Measurements from ENCODE around the gene NINJ1.

Gene NINJ1

DNA sequence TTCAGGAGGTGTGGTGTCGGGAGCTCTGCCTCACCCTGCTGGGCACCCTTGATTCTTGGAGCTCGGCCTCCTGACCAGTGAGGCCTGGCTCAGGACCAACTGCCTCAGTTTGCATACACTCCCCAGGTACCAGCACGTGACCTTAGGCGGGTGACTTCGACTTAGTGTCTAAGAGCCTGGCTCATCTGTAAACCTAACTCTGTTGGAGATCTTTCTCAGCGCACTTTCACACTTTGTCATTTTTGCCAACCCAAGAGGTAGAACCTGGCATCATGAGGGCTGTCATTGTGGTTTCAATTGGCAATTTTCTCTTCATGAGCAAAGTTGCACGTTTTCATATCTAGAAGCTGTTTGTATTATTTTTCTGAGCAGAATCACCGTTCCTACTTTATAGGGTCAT is 36.5 kb upstream of the NINJ1 start:
- DNase-seq, result no peak
- Histone ChIP-seq H3K23ac (ENCODE audit: low read length in 2 of 2) (no peak overlapping the region), H3K14ac (ENCODE audit: low read length in 2 of 2) (no peak overlapping the region), H3K27me3 (ENCODE audit: control insufficient read depth in 1 of 2, insufficient read depth in 1 of 2, low read length in 2 of 2) (peaks cover 36% of the 10 kb centered on the region in 2 experiments), H3K79me1 (replicated peaks; ENCODE audit: low read length, poor library complexity, severe bottlenecking) (no peaks in the 10 kb centered on the region), H2AK5ac (ENCODE audit: low read length, severe bottlenecking) (no peak overlapping the region), H4K91ac (ENCODE audit: low read length) (no peak overlapping the region), H3K4me3 (ENCODE audit: insufficient read depth in 1 of 2, low read depth in 1 of 2, low read length in 2 of 2) (no peak overlapping the region), H3K18ac (ENCODE audit: low read depth in 1 of 2, low read length in 2 of 2) (no peak overlapping the region), H3K9ac (ENCODE audit: low read length) (no peak overlapping the region), H3K4me1 (ENCODE audit: control insufficient read depth, insufficient read depth, low read depth, low read length) (no peaks in the 10 kb centered on the region), H2BK12ac (ENCODE audit: low read length in 2 of 2) (no peak overlapping the region), H2BK15ac (ENCODE audit: low read depth, poor library complexity, severe bottlenecking) (no peak overlapping the region), H4K8ac (ENCODE audit: low read length) (no peak overlapping the region), H2BK120ac (ENCODE audit: low read depth, low read length) (no peak overlapping the region), H3K4me2 (ENCODE audit: low read length, poor library complexity, severe bottlenecking) (no peak overlapping the region), H2AFZ (ENCODE audit: low read depth, low read length) (no peak overlapping the region), H3K36me3 (ENCODE audit: control insufficient read depth in 1 of 2, insufficient read depth in 2 of 2, low read depth in 1 of 2, low read length in 2 of 2) (no peaks in the 10 kb centered on the region), H2BK5ac (ENCODE audit: low read depth, low read length, poor library complexity, severe bottlenecking) (no peak overlapping the region), H3K4ac (ENCODE audit: low read depth in 1 of 2, low read length in 2 of 2) (no peak overlapping the region), H3K27ac (ENCODE audit: low read length, poor library complexity, severe bottlenecking) (no peak overlapping the region), H3K9me3 (ENCODE audit: control insufficient read depth, low read length) (no peaks in the 10 kb centered on the region)
- 84% methylated on average over 8 of the region's 8 CpGs for WGBS

DNA sequence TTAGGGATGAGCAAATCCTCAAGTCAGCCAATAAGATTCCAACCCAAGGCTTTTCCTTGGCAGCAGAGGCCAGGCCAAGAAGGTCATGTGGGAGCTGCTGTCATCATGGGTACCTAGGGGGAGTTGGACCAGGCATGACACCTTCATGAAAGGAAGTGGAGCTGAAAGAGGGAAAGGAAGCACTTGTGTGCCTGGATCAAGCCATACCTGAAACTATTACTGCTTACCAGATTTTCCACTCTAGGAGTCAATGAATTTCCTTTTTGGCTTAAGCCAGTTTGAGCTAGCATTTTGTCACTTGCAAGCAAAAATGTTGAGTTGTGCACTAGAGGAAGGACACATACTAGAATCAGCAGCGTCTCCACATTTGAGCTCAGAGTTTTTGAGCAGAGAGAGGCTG is 35.4 kb upstream of the NINJ1 start:
- no peak overlapping the region for H2AFZ ChIP-seq (ENCODE audit: low read depth, low read length)

DNA sequence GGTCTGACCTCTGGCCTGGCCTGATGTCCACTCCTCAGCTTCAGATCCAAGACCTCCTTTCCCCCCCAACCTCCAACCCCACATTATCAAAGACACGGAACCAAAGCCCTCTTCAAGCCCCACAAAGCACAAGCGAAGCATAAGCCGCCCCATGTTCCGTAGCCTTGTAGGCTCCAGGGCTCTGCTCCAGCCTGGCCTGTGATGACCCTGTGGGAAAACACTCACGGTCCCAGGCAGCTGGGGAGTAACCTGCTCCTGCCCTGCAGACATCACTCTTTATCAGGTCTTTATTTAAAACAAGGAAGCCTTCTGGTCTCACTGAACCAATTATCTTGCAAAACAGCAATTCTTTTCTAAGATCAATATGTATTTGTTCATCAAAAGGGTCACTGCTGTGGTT is 34.5 kb upstream of the NINJ1 start:
- WGBS, result 93% methylated on average over 5 of the region's 5 CpGs
- H4K91ac ChIP-seq (ENCODE audit: low read length), result no peak overlapping the region
- H2AK5ac ChIP-seq (ENCODE audit: low read length, severe bottlenecking), result no peak overlapping the region
- H3K4me1 ChIP-seq (ENCODE audit: control insufficient read depth, insufficient read depth, low read depth, low read length), result no peaks in the 10 kb centered on the region
- no peak overlapping the region for H3K4me3 ChIP-seq (ENCODE audit: insufficient read depth in 1 of 2, low read depth in 1 of 2, low read length in 2 of 2)
- H4K8ac ChIP-seq (ENCODE audit: low read length), result no peak overlapping the region
- no peak overlapping the region for H3K4ac ChIP-seq (ENCODE audit: low read depth in 1 of 2, low read length in 2 of 2)
- no peak overlapping the region for H2AFZ ChIP-seq (ENCODE audit: low read depth, low read length)
- no peak overlapping the region for H2BK12ac ChIP-seq (ENCODE audit: low read length in 2 of 2)
- no peaks in the 10 kb centered on the region for H3K9me3 ChIP-seq (ENCODE audit: control insufficient read depth, low read length)
- H3K4me2 ChIP-seq (ENCODE audit: low read length, poor library complexity, severe bottlenecking), result no peak overlapping the region
- no peak overlapping the region for H3K9ac ChIP-seq (ENCODE audit: low read length)
- H3K36me3 ChIP-seq (ENCODE audit: control insufficient read depth in 1 of 2, insufficient read depth in 2 of 2, low read depth in 1 of 2, low read length in 2 of 2), result no peaks in the 10 kb centered on the region
- no peak overlapping the region for H2BK5ac ChIP-seq (ENCODE audit: low read depth, low read length, poor library complexity, severe bottlenecking)
- H3K27ac ChIP-seq (ENCODE audit: low read length, poor library complexity, severe bottlenecking), result no peak overlapping the region
- no peak overlapping the region for H2BK120ac ChIP-seq (ENCODE audit: low read depth, low read length)
- H2BK15ac ChIP-seq (ENCODE audit: low read depth, poor library complexity, severe bottlenecking), result no peak overlapping the region
- no peaks in the 10 kb centered on the region for H3K79me1 ChIP-seq (replicated peaks; ENCODE audit: low read length, poor library complexity, severe bottlenecking)
- H3K23ac ChIP-seq (ENCODE audit: low read length in 2 of 2), result no peak overlapping the region
- no peak for DNase-seq
- H3K14ac ChIP-seq (ENCODE audit: low read length in 2 of 2), result no peak overlapping the region
- H3K27me3 ChIP-seq (ENCODE audit: control insufficient read depth in 1 of 2, insufficient read depth in 1 of 2, low read length in 2 of 2), result peaks cover 29 to 35% of the 10 kb centered on the region in 2 experiments
- no peak overlapping the region for H3K18ac ChIP-seq (ENCODE audit: low read depth in 1 of 2, low read length in 2 of 2)

More for the DNA sequence above, 35.4 kb upstream of the NINJ1 start:
- Histone ChIP-seq H3K36me3 (ENCODE audit: control insufficient read depth in 1 of 2, insufficient read depth in 2 of 2, low read depth in 1 of 2, low read length in 2 of 2) (no peaks in the 10 kb centered on the region), H3K79me1 (replicated peaks; ENCODE audit: low read length, poor library complexity, severe bottlenecking) (no peaks in the 10 kb centered on the region), H3K9ac (ENCODE audit: low read length) (no peak overlapping the region), H3K4me2 (ENCODE audit: low read length, poor library complexity, severe bottlenecking) (no peak overlapping the region), H3K4me3 (ENCODE audit: insufficient read depth in 1 of 2, low read depth in 1 of 2, low read length in 2 of 2) (no peak overlapping the region), H4K91ac (ENCODE audit: low read length) (no peak overlapping the region), H3K14ac (ENCODE audit: low read length in 2 of 2) (no peak overlapping the region), H3K9me3 (ENCODE audit: control insufficient read depth, low read length) (no peaks in the 10 kb centered on the region), H2AK5ac (ENCODE audit: low read length, severe bottlenecking) (no peak overlapping the region), H3K27me3 (ENCODE audit: control insufficient read depth in 1 of 2, insufficient read depth in 1 of 2, low read length in 2 of 2) (peaks cover 32 to 33% of the 10 kb centered on the region in 2 experiments), H3K4me1 (ENCODE audit: control insufficient read depth, insufficient read depth, low read depth, low read length) (no peaks in the 10 kb centered on the region), H3K27ac (ENCODE audit: low read length, poor library complexity, severe bottlenecking) (no peak overlapping the region), H2BK120ac (ENCODE audit: low read depth, low read length) (no peak overlapping the region), H3K18ac (ENCODE audit: low read depth in 1 of 2, low read length in 2 of 2) (no peak overlapping the region), H3K23ac (ENCODE audit: low read length in 2 of 2) (no peak overlapping the region), H3K4ac (ENCODE audit: low read depth in 1 of 2, low read length in 2 of 2) (no peak overlapping the region), H2BK12ac (ENCODE audit: low read length in 2 of 2) (no peak overlapping the region), H2BK15ac (ENCODE audit: low read depth, poor library complexity, severe bottlenecking) (no peak overlapping the region), H2BK5ac (ENCODE audit: low read depth, low read length, poor library complexity, severe bottlenecking) (no peak overlapping the region), H4K8ac (ENCODE audit: low read length) (no peak overlapping the region)
- DNase-seq, result no peak
- WGBS, result 86% methylated on average over 1 of the region's 1 CpG

DNA sequence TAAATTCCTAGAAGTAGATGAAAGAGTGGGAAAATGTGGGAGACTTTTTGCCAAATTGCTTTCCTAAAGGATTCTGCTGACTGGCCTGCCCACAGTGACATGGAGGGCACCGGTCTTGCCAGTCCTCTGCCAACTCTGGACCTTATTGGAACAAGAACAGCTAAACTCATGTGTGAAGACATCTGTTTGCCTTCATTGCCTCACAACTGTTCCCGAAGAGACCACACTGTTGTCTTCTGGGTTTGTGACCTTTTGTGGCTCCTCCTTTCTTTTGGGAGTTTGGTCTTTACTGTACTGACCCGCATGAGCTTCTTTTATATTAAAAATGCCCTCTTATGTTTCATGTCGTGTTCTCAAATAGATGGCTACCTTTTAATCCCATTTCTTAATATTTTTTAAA is 33.8 kb upstream of the NINJ1 start:
- Histone ChIP-seq H3K27me3 (ENCODE audit: control insufficient read depth in 1 of 2, insufficient read depth in 1 of 2, low read length in 2 of 2) (peaks cover 23 to 27% of the 10 kb centered on the region in 2 experiments), H3K9ac (ENCODE audit: low read length) (no peak overlapping the region), H4K8ac (ENCODE audit: low read length) (no peak overlapping the region), H2BK5ac (ENCODE audit: low read depth, low read length, poor library complexity, severe bottlenecking) (no peak overlapping the region), H3K27ac (ENCODE audit: low read length, poor library complexity, severe bottlenecking) (no peak overlapping the region), H3K4me1 (ENCODE audit: control insufficient read depth, insufficient read depth, low read depth, low read length) (no peaks in the 10 kb centered on the region), H2AK5ac (ENCODE audit: low read length, severe bottlenecking) (no peak overlapping the region), H3K9me3 (ENCODE audit: control insufficient read depth, low read length) (no peaks in the 10 kb centered on the region), H3K79me1 (replicated peaks; ENCODE audit: low read length, poor library complexity, severe bottlenecking) (no peaks in the 10 kb centered on the region), H2BK12ac (ENCODE audit: low read length in 2 of 2) (no peak overlapping the region), H3K36me3 (ENCODE audit: control insufficient read depth in 1 of 2, insufficient read depth in 2 of 2, low read depth in 1 of 2, low read length in 2 of 2) (no peaks in the 10 kb centered on the region), H3K4me2 (ENCODE audit: low read length, poor library complexity, severe bottlenecking) (no peak overlapping the region), H2BK120ac (ENCODE audit: low read depth, low read length) (no peak overlapping the region), H3K4ac (ENCODE audit: low read depth in 1 of 2, low read length in 2 of 2) (no peak overlapping the region), H3K4me3 (ENCODE audit: insufficient read depth in 1 of 2, low read depth in 1 of 2, low read length in 2 of 2) (no peak overlapping the region), H2BK15ac (ENCODE audit: low read depth, poor library complexity, severe bottlenecking) (no peak overlapping the region), H3K23ac (ENCODE audit: low read length in 2 of 2) (no peak overlapping the region), H3K18ac (ENCODE audit: low read depth in 1 of 2, low read length in 2 of 2) (no peak overlapping the region), H3K14ac (ENCODE audit: low read length in 2 of 2) (no peak overlapping the region), H4K91ac (ENCODE audit: low read length) (no peak overlapping the region), H2AFZ (ENCODE audit: low read depth, low read length) (no peak overlapping the region)
- 91% methylated on average over 4 of the region's 4 CpGs for WGBS
- no peak for DNase-seq
